NB4 (cell line): Measurements from ENCODE around the gene ADAP2.

Source experiments
- POLR2A ChIP-seq: IDR thresholded peaks from 2 replicates; pipeline ENCODE4 v1.6.1; 2011; ENCODE audit warnings: mild to moderate bottlenecking; ENCODE audit not compliant: insufficient read length; ENCODE audit errors: extremely low read depth
- TF ChIP-seq, protein P1 (sequence below): IDR thresholded peaks from one replicate; pipeline ENCODE4 v1.5.1; 2012; ENCODE audit warnings: low read depth, low read length

- no peak for TF ChIP-seq POLR2A
- TF ChIP-seq, protein P1, sequence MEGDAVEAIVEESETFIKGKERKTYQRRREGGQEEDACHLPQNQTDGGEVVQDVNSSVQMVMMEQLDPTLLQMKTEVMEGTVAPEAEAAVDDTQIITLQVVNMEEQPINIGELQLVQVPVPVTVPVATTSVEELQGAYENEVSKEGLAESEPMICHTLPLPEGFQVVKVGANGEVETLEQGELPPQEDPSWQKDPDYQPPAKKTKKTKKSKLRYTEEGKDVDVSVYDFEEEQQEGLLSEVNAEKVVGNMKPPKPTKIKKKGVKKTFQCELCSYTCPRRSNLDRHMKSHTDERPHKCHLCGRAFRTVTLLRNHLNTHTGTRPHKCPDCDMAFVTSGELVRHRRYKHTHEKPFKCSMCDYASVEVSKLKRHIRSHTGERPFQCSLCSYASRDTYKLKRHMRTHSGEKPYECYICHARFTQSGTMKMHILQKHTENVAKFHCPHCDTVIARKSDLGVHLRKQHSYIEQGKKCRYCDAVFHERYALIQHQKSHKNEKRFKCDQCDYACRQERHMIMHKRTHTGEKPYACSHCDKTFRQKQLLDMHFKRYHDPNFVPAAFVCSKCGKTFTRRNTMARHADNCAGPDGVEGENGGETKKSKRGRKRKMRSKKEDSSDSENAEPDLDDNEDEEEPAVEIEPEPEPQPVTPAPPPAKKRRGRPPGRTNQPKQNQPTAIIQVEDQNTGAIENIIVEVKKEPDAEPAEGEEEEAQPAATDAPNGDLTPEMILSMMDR: no peak
Measured at GRCh38 chr17:30952638-30953393, 31.1 kb downstream of the ADAP2 start.
